Spleen (tissue), 7 donors: ENCODE measurements around the gene C12orf42.

ENCODE experiments used
- POLR2AphosphoS5 ChIP-seq, 3 donors: sonication (generic); formaldehyde crosslinking; IDR thresholded peaks; one replicate each; pipeline ENCODE4 v1.5.1; 2017; ENCODE audit warnings: antibody characterized with exemption in 3 of 3
- TF ChIP-seq, protein P1 (sequence below), 11 experiments: fragments of 200-600 bp in 7 of 11; fragments of 450-650 bp in 4 of 11; sonication (generic) in 4 of 11; IDR thresholded peaks in 8 of 11; conservative IDR thresholded peaks in 3 of 11; 1 replicate in 7 of 11; 2 replicates in 4 of 11; pipeline versions ENCODE4 v1.4.0 to v1.8.0; 2016 to 2021; ENCODE audit warnings: antibody characterized with exemption in 11 of 11, inconsistent platforms in 4 of 11, mild to moderate bottlenecking in 1 of 11
- donor health status: DM: no; HTN: no; CAD: no; lungs with moderate emphysema.
- donor health status: DM: no; HTN: no; CAD: no.
- donor health status: DM: no; HTN: no; CAD: no.

DNA sequence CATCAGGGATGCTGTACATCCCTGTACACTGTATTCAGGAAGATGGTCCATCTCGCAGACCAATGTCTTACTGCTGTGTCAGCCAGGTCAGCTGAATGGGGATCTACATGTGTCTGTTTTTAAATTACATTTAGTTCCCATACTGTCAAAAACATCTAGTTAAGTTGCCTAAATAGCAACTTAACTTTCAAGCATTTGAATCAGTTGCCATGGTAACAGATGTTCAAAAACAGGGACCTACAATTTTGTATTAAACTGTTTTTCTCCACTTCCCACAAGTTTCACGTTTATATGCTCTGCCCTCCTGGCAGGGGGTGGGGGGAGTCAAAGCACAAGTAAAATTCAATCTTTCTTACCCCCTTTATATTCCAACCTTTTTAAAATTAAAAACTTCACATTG lies 38.3 kb downstream of the C12orf42 start:
- TF ChIP-seq POLR2AphosphoS5 (IDR thresholded peaks at IDR 0.05) = no peak
- TF ChIP-seq, protein P1, sequence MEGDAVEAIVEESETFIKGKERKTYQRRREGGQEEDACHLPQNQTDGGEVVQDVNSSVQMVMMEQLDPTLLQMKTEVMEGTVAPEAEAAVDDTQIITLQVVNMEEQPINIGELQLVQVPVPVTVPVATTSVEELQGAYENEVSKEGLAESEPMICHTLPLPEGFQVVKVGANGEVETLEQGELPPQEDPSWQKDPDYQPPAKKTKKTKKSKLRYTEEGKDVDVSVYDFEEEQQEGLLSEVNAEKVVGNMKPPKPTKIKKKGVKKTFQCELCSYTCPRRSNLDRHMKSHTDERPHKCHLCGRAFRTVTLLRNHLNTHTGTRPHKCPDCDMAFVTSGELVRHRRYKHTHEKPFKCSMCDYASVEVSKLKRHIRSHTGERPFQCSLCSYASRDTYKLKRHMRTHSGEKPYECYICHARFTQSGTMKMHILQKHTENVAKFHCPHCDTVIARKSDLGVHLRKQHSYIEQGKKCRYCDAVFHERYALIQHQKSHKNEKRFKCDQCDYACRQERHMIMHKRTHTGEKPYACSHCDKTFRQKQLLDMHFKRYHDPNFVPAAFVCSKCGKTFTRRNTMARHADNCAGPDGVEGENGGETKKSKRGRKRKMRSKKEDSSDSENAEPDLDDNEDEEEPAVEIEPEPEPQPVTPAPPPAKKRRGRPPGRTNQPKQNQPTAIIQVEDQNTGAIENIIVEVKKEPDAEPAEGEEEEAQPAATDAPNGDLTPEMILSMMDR (IDR thresholded peaks at IDR 0.05 in 8 of 11, conservative IDR thresholded peaks at IDR 0.05 in 3 of 11) = no peak
